Effector memory CD8-positive, alpha-beta T cell (primary cell): ENCODE data around the gene PRSS36.

Source experiments
- ATAC-seq: fragments of 150-1000 bp; cut with Tn5 transposase; replicated peaks from 2 replicates; pipeline ENCODE4 v1.10.0; 2021; ENCODE audit warnings: mild to moderate bottlenecking, moderate library complexity
- DNase-seq, 3 experiments: peaks; one replicate each; pipeline ENCODE4 v3.0.0; 2021
- H3K27ac Mint-ChIP-seq, 2 donors: one replicate each; pipeline ENCODE4 v1.8.0; 2022; ENCODE audit warnings: mild to moderate bottlenecking in 2 of 2, mixed read lengths in 2 of 2, moderate library complexity in 2 of 2
- H3K27me3 Mint-ChIP-seq, 2 donors: one replicate each; pipeline ENCODE4 v1.8.0; 2022; ENCODE audit warnings: mixed read lengths in 2 of 2
- H3K36me3 Mint-ChIP-seq: one replicate; pipeline ENCODE4 v1.8.0; 2022; ENCODE audit warnings: mild to moderate bottlenecking, moderate library complexity, mixed read lengths; ENCODE audit not compliant: insufficient read depth
- H3K4me1 Mint-ChIP-seq, 2 donors: one replicate each; pipeline ENCODE4 v1.8.0; 2022; ENCODE audit warnings: low read depth in 2 of 2, mixed read lengths in 2 of 2
- H3K4me3 Mint-ChIP-seq, 2 donors: one replicate each; pipeline ENCODE4 v1.8.0; 2022; ENCODE audit warnings: mild to moderate bottlenecking in 2 of 2, mixed read lengths in 2 of 2, moderate library complexity in 2 of 2
- H3K9me3 Mint-ChIP-seq, 2 donors: one replicate each; pipeline ENCODE4 v1.8.0; 2022; ENCODE audit warnings: mixed read lengths in 2 of 2

The PRSS36 gene

DNA sequence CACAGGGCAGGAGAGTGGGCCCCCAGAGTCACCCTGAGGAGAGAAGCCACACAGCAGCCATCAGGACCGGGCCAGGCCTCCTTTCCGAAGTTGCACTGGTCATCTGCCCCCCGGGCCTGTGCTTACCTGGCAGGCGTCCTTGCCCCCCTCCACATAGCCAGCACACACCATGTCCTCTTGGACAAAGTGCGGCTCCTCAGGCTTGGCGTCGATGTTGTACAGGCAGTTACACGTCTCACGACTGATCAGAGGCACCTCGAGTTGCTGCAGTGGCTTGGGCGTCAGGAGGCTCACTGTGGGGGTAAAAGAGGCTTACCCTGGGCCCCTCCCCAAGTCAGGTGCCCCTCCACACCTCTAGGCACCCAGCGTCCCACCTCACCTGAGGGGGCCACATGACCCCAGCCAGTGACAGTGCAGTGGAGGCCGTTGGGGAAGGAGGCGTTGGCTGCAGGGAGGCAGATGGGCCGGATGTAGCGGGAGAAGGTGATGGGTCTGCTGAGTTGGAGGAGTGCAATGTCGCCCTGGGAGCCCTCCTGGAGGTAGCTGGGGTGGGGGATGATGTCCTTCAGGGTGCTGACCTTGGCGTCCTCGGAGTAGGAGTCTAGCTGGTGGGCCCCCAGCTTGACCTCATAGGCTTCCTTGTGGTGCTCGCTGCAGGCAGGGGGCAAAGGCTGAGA lies 17.4 kb downstream of the PRSS36 start:
- Mint-ChIP-seq H3K27ac (peak overlapping the region in 1 of 2 donors; percentile 20), H3K27me3 (no peaks in the 10 kb centered on the region), H3K4me1 (no peaks in the 10 kb centered on the region), H3K9me3 (no peaks in the 10 kb centered on the region), H3K4me3 (no peak overlapping the region), H3K36me3 (peaks cover 22% of the 10 kb centered on the region)
- DNase-seq (no peak), ATAC-seq (no peak)

GRCh38 chr16:31131841-31132271 lies 18.0 kb downstream of the PRSS36 start:
- no peaks in the 10 kb centered on the region for H3K9me3 Mint-ChIP-seq
- H3K27me3 Mint-ChIP-seq: no peaks in the 10 kb centered on the region
- DNase-seq (no peak), ATAC-seq (no peak)
- no peaks in the 10 kb centered on the region for H3K4me1 Mint-ChIP-seq
- no peak overlapping the region for H3K4me3 Mint-ChIP-seq
- H3K27ac Mint-ChIP-seq: no peak overlapping the region
- peaks cover 22% of the 10 kb centered on the region for H3K36me3 Mint-ChIP-seq

DNA sequence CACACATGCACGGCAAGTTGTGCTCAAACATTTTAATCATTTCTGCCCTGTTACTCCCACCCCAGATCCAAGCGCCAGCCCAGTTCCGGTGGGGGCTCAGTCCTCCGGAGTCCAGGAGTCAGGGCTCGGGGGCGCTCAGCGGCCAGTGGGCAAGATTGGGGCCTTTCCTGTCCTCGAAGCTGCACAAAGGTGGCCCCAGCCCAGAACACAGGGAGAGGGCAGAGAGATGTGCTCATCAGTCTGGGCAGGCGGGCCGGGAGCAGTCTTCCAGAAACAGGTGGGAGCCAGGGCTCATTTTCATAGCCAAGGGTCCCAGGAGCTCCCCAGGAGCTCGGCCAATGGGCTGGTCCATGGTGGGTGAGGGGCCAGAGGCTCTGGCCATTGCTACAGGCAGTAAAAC lies 18.4 kb downstream of the PRSS36 start:
- peaks cover 22% of the 10 kb centered on the region for H3K36me3 Mint-ChIP-seq
- no peak for ATAC-seq
- H3K4me3 Mint-ChIP-seq: no peak overlapping the region

GRCh38 chr16:31130899-31131298 lies 19.0 kb downstream of the PRSS36 start:
- Mint-ChIP-seq H3K36me3 (peaks cover 26% of the 10 kb centered on the region), H3K9me3 (no peaks in the 10 kb centered on the region), H3K27ac (no peak overlapping the region), H3K4me3 (no peak overlapping the region), H3K27me3 (no peaks in the 10 kb centered on the region), H3K4me1 (peaks cover 0 to 3% of the 10 kb centered on the region in 2 donors)
- DNase-seq: no peak
- ATAC-seq: no peak

More for the DNA sequence above, 18.4 kb downstream of the PRSS36 start:
- Mint-ChIP-seq H3K4me1 (no peaks in the 10 kb centered on the region), H3K9me3 (no peaks in the 10 kb centered on the region), H3K27ac (no peak overlapping the region), H3K27me3 (no peaks in the 10 kb centered on the region)
- no peak for DNase-seq

- Mint-ChIP-seq H3K9me3 (no peaks in the 10 kb centered on the region), H3K4me3 (no peak overlapping the region), H3K27ac (no peak overlapping the region), H3K4me1 (peaks cover 0 to 5% of the 10 kb centered on the region in 2 donors), H3K27me3 (no peaks in the 10 kb centered on the region), H3K36me3 (peaks cover 23% of the 10 kb centered on the region)
- ATAC-seq (no peak), DNase-seq (no peak)
These were observed 19.5 kb downstream of the PRSS36 start for GRCh38 chr16:31130336-31130891.

DNA sequence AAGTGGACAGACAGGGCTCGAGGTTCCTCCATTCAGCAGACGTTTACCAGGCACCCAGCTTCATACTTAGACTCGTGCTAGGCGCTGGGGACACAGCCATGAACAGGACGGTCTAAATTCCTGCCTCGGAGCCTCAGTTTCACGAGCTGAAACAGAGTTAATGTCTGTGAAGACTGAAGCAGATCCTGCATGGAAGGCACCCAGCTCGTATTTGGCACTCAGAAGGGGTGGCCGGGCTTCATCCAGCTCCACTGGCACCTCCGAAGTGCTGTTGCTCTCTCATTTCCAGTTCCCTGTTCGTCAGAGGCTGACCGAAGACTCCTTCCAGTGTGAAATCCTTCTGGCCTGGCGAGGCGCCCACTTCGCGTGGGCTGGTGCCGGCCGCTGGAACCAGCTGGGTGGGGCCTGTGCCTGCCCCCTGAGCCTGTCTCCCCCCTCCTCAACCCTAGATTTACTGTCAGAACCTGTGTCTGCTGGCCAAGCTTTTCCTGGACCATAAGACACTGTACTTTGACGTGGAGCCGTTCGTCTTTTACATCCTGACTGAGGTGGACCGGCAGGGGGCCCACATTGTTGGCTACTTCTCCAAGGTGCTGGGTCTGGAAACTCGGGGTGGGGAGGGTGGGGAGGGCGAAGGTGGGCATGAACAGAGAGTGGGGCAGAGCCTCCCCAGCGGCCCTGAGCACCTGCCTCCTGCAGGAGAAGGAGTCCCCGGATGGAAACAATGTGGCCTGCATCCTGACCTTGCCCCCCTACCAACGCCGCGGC lies 20.1 kb downstream of the PRSS36 start:
- no peaks in the 10 kb centered on the region for H3K9me3 Mint-ChIP-seq
- peaks cover 23% of the 10 kb centered on the region for H3K36me3 Mint-ChIP-seq
- peaks cover 0 to 5% of the 10 kb centered on the region in 2 donors for H3K4me1 Mint-ChIP-seq
- no peak overlapping the region for H3K4me3 Mint-ChIP-seq
- peak overlapping the region in 1 of 2 donors; percentile 26 for H3K27ac Mint-ChIP-seq
- ATAC-seq: no peak
- no peak for DNase-seq
- no peaks in the 10 kb centered on the region for H3K27me3 Mint-ChIP-seq

GRCh38 chr16:31128711-31129567 lies 20.9 kb downstream of the PRSS36 start:
- H3K36me3 Mint-ChIP-seq: peaks cover 28% of the 10 kb centered on the region
- peaks cover 0 to 5% of the 10 kb centered on the region in 2 donors for H3K4me1 Mint-ChIP-seq
- H3K4me3 Mint-ChIP-seq: no peak overlapping the region
- ATAC-seq (peak; percentile 49), DNase-seq (no peak)
- H3K27ac Mint-ChIP-seq: no peak overlapping the region
- H3K27me3 Mint-ChIP-seq: no peaks in the 10 kb centered on the region
- no peaks in the 10 kb centered on the region for H3K9me3 Mint-ChIP-seq

DNA sequence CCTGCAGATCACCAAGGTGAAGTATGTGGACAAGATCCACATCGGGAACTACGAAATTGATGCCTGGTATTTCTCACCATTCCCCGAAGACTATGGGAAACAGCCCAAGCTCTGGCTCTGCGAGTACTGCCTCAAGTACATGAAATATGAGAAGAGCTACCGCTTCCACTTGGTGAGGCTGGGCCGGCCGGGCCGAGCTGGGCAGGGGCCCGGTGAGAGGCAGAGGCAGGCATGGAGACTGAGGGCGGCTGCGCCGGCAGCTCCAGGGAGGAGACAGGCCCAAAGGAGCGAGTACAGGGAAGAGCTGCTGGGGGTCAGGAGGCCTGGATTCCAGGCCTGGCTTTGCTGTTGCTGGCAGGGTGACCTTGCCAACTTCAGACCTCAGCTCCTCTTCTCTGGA lies 22.7 kb downstream of the PRSS36 start:
- Mint-ChIP-seq H3K9me3 (no peaks in the 10 kb centered on the region), H3K4me3 (no peak overlapping the region), H3K27ac (peak overlapping the region in 1 of 2 donors; percentile 84), H3K36me3 (peaks cover 43% of the 10 kb centered on the region), H3K4me1 (peaks cover 0 to 5% of the 10 kb centered on the region in 2 donors), H3K27me3 (no peaks in the 10 kb centered on the region)
- ATAC-seq (no peak), DNase-seq (no peak)

DNA sequence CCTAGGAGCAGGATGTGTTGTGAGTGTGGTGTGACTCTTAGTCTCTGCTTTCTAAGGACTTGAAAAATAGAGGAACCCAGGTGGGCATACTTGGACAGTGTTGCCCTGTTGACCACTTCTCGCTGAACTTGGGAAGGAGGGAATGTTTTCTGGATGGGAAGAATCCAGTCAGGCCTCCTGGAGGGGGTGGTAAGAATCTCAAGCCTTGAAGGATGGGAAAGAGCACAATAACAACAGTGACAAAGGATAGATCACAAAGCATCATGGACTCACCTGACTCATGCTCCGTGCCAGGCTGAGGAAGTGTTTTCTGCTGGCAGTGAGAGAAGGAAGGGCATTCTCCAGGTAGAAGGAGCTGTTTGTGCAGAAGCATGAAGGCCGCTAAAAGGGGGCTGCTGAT lies 24.0 kb downstream of the PRSS36 start:
- no peak overlapping the region for H3K4me3 Mint-ChIP-seq
- no peaks in the 10 kb centered on the region for H3K9me3 Mint-ChIP-seq
- H3K27ac Mint-ChIP-seq: peak overlapping the region in 1 of 2 donors; percentile 68
- DNase-seq (no peak), ATAC-seq (no peak)
- peaks cover 50% of the 10 kb centered on the region for H3K36me3 Mint-ChIP-seq
- peaks cover 0 to 5% of the 10 kb centered on the region in 2 donors for H3K4me1 Mint-ChIP-seq
- no peaks in the 10 kb centered on the region for H3K27me3 Mint-ChIP-seq

GRCh38 chr16:31120129-31120528 lies 29.7 kb downstream of the PRSS36 start:
- Mint-ChIP-seq H3K4me1 (peaks cover 9% of the 10 kb centered on the region in 2 donors), H3K4me3 (no peak overlapping the region), H3K9me3 (no peaks in the 10 kb centered on the region), H3K27ac (no peak overlapping the region), H3K27me3 (no peaks in the 10 kb centered on the region), H3K36me3 (peaks cover 67% of the 10 kb centered on the region)
- ATAC-seq (no peak), DNase-seq (no peak)

DNA sequence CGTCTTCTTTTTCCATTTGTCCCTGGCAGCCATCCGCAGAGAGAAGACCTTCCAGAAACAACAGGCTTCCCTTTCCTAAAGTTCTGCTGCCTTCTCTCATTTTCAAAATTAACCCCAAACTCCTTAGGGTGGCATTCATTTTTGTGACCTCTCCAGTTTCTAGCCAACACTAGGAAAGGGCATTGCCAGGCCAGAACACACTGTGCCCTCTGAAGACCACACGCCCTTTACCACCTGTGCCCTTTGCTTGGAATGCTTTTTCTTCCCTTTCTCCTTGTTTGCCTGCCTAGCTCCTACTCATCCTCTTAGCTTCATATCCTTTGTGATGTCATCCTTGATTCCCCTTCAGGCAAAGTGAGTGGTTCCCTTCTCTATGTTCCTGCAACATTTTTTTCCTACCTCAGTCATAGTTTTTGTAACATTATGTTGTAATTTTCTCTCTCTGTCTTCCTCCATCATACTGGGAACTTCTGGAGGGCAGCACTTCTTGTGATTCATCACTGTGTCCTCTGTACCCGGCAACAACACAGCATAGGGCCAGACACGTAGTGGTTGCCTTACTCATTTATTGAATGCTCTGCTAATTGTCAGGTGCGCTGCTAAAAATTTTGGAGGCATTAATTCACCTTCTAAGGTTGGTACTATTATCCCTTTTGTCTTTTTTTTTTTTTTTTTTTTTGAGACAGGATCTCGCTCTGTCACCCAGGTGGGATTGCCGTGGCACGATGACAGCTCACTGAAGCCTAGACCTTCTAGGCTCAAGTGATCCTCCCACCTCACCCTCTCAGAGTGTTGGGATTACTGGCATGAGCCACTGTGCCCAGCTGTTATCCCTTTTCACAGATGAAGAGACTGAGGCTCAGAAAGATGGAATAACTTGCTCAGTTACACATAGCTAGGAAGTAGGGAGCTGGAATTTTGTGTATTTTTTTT lies 31.4 kb downstream of the PRSS36 start:
- Mint-ChIP-seq H3K9me3 (no peaks in the 10 kb centered on the region), H3K4me1 (peaks cover 9% of the 10 kb centered on the region in 2 donors), H3K27ac (peak overlapping the region; percentile 83 to 91), H3K36me3 (peaks cover 57% of the 10 kb centered on the region), H3K27me3 (no peaks in the 10 kb centered on the region), H3K4me3 (peak overlapping the region; percentile 77 to 79)
- ATAC-seq (no peak), DNase-seq (no peak)

GRCh38 chr16:31117384-31118222 lies 32.3 kb downstream of the PRSS36 start, which contains the start of gene KAT8:
Gene KAT8, plus strand, starts transcription at chr16:31117664. Its CDS starts 18 bp downstream, at chr16:31117682.
- peak; percentile 91 for ATAC-seq
- Mint-ChIP-seq H3K9me3 (no peaks in the 10 kb centered on the region), H3K4me1 (peaks cover 9% of the 10 kb centered on the region in 2 donors), H3K4me3 (peak within 1 kb of the TSS; percentile 77 to 79), H3K27me3 (no peaks in the 10 kb centered on the region), H3K36me3 (peaks cover 49% of the 10 kb centered on the region), H3K27ac (peak within 1 kb of the TSS; percentile 83 to 91)
- DNase-seq: peak; percentile 95 to 96 (median 95)
